Frontal cortex (tissue), 4 donors: Measurements from ENCODE around the gene LDB2. TPM values are rescaled to one million over a fixed set of nuclear protein-coding genes. Genes with fewer than 3 reads are reported as not detected.
A peak's percentile ranks its signal among the peaks of the same experiment; 100 is the strongest.
"Not testable (repeated sequence)": the region's sequence is repeated elsewhere in the genome, so short reads cannot be mapped to it uniquely, and the experiment has no call there.

Experiments used
- DNase-seq, 2 donors: peaks; one replicate each; pipeline ENCODE4 v3.0.0; 2012; ENCODE audit warnings: low spot score in 2 of 2
- FAIRE-seq: peaks from 2 replicates; lab custom pipeline; 2012; peaks lifted over from hg19 to GRCh38; lab: Jason Lieb, UNC
- total RNA-seq: library from RNA; depleted of rRNA; stranded (reverse); fragments of >200 nt; gene quantifications from one replicate; pipeline ENCODE4 v1.2.3, GENCODE V29; 2014
- donor health status: control.
- donor health status: control.
- donor health status: control.

LDB2 gene
- total RNA-seq, 1 donor from 2014 or later = 216 TPM

GRCh38 chr4:16530688-16531635, 367.5 kb downstream of the LDB2 start:
- no peak for DNase-seq
- no peak for FAIRE-seq

DNA sequence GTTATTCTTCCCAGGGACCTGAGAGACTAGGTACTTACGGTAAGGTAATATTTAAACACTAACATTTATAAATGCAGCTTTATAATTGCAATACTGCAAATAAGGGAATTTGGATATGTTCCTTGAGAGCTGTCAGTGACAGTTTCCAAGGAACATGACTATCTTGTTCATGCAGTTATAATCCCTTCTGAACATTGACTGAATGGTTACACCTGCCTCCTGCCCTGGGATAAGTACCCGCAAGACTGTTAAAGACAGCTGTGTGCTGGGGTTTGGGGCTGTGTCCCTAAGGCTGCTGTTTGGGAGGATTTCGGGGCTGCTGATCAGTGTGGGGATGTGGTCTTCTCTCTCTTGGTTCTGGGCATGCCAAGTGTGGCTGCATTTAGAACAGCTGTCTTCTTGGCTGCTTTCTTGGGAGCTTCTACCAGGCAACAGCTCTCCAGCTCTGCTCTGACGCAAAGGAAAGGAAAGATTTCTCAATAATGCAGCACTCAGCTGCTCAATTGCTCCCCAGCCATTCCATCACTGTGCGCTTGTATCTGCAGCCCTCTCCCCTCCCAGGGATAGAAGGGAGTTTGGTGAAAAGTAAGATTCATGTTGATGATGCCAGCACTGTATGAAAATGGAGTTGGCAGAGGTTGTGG, 373.4 kb downstream of the LDB2 start:
- no peak for DNase-seq
- no peak for FAIRE-seq

DNA sequence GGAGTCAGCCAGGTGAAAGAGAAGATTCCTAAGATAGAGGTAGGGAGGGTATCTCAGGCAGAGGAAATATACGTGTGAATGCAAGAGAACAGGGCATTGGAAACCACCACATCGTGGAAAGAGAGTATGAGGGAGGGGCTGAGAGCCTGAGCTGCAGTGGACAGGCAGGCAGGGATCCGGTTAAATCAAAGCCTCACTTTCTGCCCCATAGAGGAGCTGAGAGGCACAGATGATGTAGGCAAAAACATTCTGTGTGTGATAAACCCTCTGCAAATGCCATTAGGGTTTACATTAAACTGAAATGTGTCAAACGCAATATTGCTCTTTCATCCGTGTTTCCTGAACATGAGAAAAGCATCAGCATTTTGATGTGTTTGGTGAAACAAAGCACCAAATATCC, 374.0 kb downstream of the LDB2 start:
- no peak for DNase-seq
- no peak for FAIRE-seq

DNA sequence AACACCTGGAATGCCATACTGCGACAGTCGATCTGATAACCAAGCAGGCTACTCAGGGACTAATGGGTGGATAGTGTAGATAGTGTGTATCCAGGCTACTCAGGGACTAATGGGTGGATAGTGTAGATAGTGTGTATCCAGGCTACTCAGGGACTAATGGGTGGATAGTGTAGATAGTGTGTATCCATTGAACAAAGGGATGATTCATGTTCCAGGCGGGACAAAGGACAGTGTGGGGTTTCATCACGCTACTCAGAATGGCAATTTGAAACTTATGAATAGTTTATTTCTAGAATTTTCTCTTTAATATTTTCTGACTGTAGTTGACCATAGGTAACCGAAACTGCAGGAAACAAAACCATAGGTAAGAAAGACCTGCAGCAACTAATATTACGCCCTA, 374.9 kb downstream of the LDB2 start:
- DNase-seq = not testable (repeated sequence)
- peak; percentile 56 for FAIRE-seq

DNA sequence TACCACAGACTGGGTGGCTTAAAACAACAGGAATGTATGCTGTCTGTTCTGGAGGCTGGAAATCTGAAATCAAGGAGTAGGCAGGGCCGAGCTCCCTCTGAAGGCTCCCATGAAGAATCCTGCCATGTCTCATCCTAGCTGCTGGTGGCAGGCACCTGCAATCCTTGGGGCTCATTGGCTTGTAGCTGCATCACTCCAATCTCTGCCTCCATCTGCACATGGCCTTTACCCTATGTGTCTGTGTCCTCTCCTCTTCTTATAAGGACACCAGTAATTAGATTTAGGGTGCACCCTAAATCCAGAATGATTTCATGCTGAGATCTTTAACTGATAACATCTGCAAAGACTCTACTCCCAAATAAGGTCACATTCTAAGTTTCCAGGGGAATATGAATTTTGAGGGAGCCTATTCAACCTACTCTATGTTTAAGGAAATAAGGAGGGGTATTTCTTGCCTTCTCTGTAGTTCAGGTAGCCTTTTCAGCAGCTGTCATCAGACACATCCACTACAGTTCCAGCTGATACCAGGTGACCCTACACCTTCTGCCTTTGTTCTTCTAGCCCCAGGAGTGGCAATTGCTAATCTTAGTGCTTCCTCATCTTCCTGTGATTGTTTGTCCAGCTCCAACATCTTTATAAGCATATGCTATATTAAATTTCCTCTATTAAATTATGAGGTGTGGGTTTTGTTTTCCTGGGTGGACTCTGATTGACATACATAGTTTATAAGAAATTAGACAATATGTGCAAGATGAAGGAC, 377.1 kb downstream of the LDB2 start:
- FAIRE-seq = no peak

GRCh38 chr4:16516796-16517439, 381.5 kb downstream of the LDB2 start:
- peak; percentile 20 to 43 for DNase-seq
- FAIRE-seq = peak; percentile 8

More for the DNA sequence above, 377.1 kb downstream of the LDB2 start:
- no peak for DNase-seq

DNA sequence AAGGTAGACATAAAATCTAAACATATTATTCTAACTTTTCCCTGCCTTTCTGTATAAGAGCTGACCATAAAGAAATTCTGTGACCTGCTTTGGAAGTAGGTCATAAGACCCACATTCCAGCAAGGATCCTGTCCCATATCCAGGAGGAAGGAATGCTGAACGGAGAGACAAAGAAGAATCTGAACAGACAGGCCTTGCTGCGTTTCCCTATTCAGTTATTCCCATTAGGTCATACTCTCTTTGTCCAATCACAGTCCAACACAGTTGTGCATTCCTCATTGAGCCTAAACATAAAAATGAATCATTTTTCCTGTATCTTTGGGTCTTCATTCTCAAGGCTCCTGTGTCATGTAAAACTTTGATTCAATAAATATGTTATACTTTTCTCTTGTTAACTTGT, 384.6 kb downstream of the LDB2 start:
- DNase-seq = no peak
- FAIRE-seq = no peak

- DNase-seq (no peak), FAIRE-seq (no peak)
Observed at GRCh38 chr4:16508968-16509367, 389.5 kb downstream of the LDB2 start.

GRCh38 chr4:16505726-16506125, 392.7 kb downstream of the LDB2 start:
- FAIRE-seq = no peak
- DNase-seq = no peak

DNA sequence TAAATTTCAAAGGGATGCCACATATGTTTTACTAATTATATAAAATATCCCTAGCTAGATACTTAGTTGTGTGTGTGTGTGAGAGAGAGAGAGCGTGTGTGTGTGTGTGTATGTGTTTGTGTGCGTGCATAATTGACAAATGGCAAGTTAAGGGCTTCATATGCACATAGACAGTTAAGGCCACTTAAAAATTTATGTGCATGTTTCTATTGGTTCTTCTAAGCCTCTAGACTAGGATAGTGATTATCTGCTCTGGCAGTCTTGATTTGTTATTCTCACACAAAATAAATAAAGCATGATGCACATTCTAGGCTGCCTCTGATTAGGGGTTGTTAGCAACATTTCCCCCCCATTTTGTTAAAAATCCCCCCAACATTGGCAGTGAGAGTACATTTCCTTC, 393.2 kb downstream of the LDB2 start:
- no peak for DNase-seq
- no peak for FAIRE-seq

DNA sequence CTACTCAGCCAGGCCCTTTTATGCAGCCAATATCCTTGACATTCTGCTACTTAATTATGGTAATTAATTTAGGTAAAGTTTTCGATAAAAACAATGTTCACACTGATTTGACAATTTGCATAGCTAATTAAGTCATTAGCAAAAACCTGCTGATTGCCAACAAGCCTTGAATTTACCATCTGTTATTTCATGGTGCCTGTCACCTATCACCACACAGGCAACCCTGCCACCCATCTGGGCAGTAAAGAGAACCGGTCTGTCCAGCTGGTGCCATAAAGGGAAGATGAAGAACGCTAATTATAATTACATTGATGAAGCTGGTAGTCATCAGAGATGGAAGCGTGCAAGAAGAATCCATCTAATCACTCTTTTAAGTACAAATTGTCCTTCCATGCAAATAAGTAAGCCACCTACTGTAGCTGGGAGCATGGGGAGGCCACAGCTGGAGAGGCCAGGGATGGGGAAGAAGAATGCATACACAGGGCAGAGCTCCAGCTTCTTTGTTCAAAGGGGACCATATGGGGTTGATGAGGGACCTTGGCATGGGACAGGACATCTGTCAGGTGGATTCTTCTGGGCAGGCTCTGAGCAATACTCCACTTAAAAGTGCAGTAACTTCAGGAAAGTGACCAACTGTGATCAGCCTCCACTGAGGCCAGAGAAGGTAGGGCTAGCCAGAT, 394.9 kb downstream of the LDB2 start:
- DNase-seq (no peak), FAIRE-seq (no peak)

- DNase-seq (no peak), FAIRE-seq (no peak)
Observed at GRCh38 chr4:16498978-16499377, 399.5 kb downstream of the LDB2 start.

GRCh38 chr4:16496501-16496900, 401.9 kb downstream of the LDB2 start:
- no peak for FAIRE-seq

DNA sequence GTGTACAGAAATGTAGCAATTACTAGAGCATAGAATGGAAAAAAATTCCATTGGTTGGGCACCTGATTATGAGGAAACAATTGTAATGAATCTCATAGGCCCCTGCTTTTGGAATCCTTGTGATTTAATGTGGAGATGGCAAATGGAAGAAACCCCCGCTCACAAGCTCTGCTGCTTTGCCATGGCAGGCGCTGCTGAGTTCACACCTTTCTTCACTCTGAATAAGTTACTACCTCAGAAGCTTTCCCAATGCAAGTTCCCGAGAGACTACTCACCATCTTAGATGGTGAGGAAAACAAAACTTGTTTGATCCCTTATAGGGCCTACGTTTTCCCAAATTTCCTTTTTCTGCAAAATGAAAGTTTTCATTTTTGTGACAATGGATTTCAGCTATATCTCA, 405.6 kb downstream of the LDB2 start:
- DNase-seq (no peak), FAIRE-seq (no peak)

More at GRCh38 chr4:16496501-16496900, 401.9 kb downstream of the LDB2 start:
- no peak for DNase-seq

DNA sequence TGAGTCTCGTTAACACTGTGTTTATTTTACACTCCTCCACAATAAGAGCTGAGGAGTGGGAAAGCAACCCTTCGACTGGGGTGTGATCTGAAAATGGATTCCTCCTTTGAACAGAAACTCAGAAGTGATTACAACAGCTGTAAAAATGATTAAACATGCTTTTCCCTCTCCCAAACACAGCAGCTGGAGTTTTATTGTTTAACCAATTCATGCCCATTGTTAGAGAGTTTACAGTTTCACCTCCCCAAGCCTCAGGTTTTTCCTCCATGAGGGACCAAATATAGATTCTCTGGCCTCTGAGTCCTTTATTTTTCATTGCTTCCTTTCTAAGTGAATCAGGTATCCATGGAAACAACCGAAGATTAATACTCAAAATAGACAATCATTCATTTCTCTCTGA, 409.2 kb downstream of the LDB2 start:
- no peak for FAIRE-seq
- no peak for DNase-seq

DNA sequence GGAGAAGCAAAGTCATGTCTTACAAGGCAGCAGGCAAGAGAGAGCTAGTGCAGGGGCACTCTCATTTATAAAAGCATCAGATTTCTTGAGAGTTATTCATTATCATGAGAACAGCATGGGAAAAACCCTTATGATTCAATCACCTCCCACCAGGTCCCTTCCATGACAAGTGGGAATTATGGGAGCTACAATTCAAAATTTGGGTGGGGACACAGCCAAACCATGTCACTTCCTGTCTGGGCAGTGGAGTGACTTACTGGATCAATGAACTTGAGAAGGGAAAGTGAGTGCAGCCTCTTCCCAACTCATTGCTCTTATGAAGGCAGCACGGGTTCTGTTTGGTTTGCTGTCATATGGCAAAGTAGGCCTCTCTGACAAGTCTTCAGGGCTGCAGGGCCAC, 410.4 kb downstream of the LDB2 start:
- no peak for FAIRE-seq
- DNase-seq = no peak

- DNase-seq (no peak), FAIRE-seq (no peak)
Observed at GRCh38 chr4:16484711-16485110, 413.7 kb downstream of the LDB2 start.

- FAIRE-seq (no peak), DNase-seq (no peak)
Observed at GRCh38 chr4:16483540-16483939, 414.9 kb downstream of the LDB2 start.

DNA sequence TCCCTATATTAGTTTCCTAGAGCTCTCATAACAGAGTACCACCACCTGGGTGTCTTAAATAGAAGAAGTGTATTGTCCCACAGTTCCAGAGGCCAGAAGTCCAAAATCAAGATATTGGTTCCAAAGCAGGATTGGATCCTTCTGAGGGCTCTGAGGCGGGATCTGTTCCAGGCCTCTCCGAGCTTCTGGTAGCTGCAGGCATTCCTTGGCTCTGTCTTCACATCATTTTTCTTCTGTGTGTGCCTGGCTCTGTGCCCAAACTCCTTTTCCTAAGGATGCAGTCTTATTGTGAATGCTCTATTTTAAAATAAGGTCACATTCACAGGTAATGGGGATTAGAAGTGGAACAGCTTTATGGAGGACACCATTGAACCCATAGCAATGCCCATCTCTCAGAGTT, 418.4 kb downstream of the LDB2 start:
- DNase-seq (no peak), FAIRE-seq (no peak)
